HG02571 (cell line): ENCODE results near the gene NYAP2.

ENCODE experiments used
- ATAC-seq: cut with Tn5 transposase; IDR thresholded peaks from one replicate; pipeline ENCODE4 v1.9.1; 2021; ENCODE audit warnings: mild to moderate bottlenecking, moderate library complexity; ENCODE audit not compliant: unreplicated experiment

The NYAP2 gene

GRCh38 chr2:225614915-225615314 is 215.4 kb downstream of the NYAP2 start:
- ATAC-seq = no peak

GRCh38 chr2:225615514-225615913 is 216.0 kb downstream of the NYAP2 start:
- no peak for ATAC-seq

- ATAC-seq = no peak
These were observed 216.9 kb downstream of the NYAP2 start for GRCh38 chr2:225616372-225616771.

GRCh38 chr2:225616848-225617247 is 217.3 kb downstream of the NYAP2 start:
- ATAC-seq = no peak

GRCh38 chr2:225620227-225620626 is 220.7 kb downstream of the NYAP2 start:
- ATAC-seq = no peak

- ATAC-seq = no peak
These were observed 231.5 kb downstream of the NYAP2 start for GRCh38 chr2:225630824-225631533.

GRCh38 chr2:225632351-225632750 is 232.8 kb downstream of the NYAP2 start:
- no peak for ATAC-seq

GRCh38 chr2:225636558-225636957 is 237.0 kb downstream of the NYAP2 start:
- no peak for ATAC-seq

GRCh38 chr2:225637259-225637658 is 237.7 kb downstream of the NYAP2 start:
- ATAC-seq = no peak

GRCh38 chr2:225640550-225640949 is 241.0 kb downstream of the NYAP2 start:
- ATAC-seq = no peak

GRCh38 chr2:225649274-225649673 is 249.8 kb downstream of the NYAP2 start:
- no peak for ATAC-seq

GRCh38 chr2:225650041-225650440 is 250.5 kb downstream of the NYAP2 start:
- ATAC-seq = no peak

GRCh38 chr2:225660262-225661131 is 261.0 kb downstream of the NYAP2 start:
- peak; percentile 84 for ATAC-seq

- no peak for ATAC-seq
These were observed 262.6 kb downstream of the NYAP2 start for GRCh38 chr2:225662101-225662500.

GRCh38 chr2:225667445-225667844 is 267.9 kb downstream of the NYAP2 start:
- ATAC-seq = no peak

GRCh38 chr2:225668606-225669266 is 269.2 kb downstream of the NYAP2 start:
- ATAC-seq = peak; percentile 92

- no peak for ATAC-seq
These were observed 270.8 kb downstream of the NYAP2 start for GRCh38 chr2:225670111-225670974.

- ATAC-seq = no peak
These were observed 279.3 kb downstream of the NYAP2 start for GRCh38 chr2:225678792-225679191.

- no peak for ATAC-seq
These were observed 283.7 kb downstream of the NYAP2 start for GRCh38 chr2:225683258-225683657.

GRCh38 chr2:225690153-225690552 is 290.6 kb downstream of the NYAP2 start:
- ATAC-seq = no peak

GRCh38 chr2:225691711-225692110 is 292.2 kb downstream of the NYAP2 start:
- ATAC-seq = no peak
